ENCODE measurements around the gene ACO2.

The ACO2 gene

GRCh38 chr22:41535244-41535643, 66.3 kb downstream of the ACO2 start (continued):
- TF ChIP-seq CTCF (tag by site-specific recombination; IDR thresholded peaks at IDR 0.05) (0 out of 2 replicates have a peak, but pooled peaks have one; percentile 48), ZNF112 (tag by site-specific recombination; IDR thresholded peaks at IDR 0.05) (no peak)

GRCh38 chr22:41537203-41537602, 68.3 kb downstream of the ACO2 start:
- TF ChIP-seq PATZ1 (tag by site-specific recombination; IDR thresholded peaks at IDR 0.05) (no peak), ZNF37A (tag by site-specific recombination; IDR thresholded peaks at IDR 0.05) (no peak), OSR2 (tag by site-specific recombination; IDR thresholded peaks at IDR 0.05) (no peak), ZNF473 (tag by site-specific recombination; IDR thresholded peaks at IDR 0.05) (no peak)
- no peaks in the 10 kb centered on the region for H3K4me1 ChIP-seq (ENCODE audit: control insufficient read depth, insufficient read depth, low read length)
- H3K9me3 ChIP-seq (ENCODE audit: control insufficient read depth, insufficient read depth, low read depth, low read length) = no peaks in the 10 kb centered on the region
- ChIA-PET CTCF (interaction anchor here (0.9 to 1.3 kb wide), 3 partner anchors 10 to 133 kb away, joined by 4 to 10 read pairs (median 4); no protein-coding TSS in a partner anchor), POLR2A (interaction anchor here (0.7 to 1.9 kb wide), 6 partner anchors 23 to 157 kb away, joined by 3 to 5 read pairs (median 4); partner anchors contain the start of gene PMM1)
- no peak overlapping the region for H3K27ac ChIP-seq (ENCODE audit: extremely low read depth, low read depth, low read length)
- H3K36me3 ChIP-seq (ENCODE audit: control insufficient read depth in 2 of 2, insufficient read depth in 1 of 2, low read length in 2 of 2) = peaks cover 15 to 73% of the 10 kb centered on the region in 2 experiments
- H3K4me3 ChIP-seq (ENCODE audit: low read depth, low read length) = no peak overlapping the region

GRCh38 chr22:41538583-41538982, 69.7 kb downstream of the ACO2 start:
- Histone ChIP-seq H3K4me3 (ENCODE audit: low read depth, low read length) (no peak overlapping the region), H3K9me3 (ENCODE audit: control insufficient read depth, insufficient read depth, low read depth, low read length) (no peaks in the 10 kb centered on the region), H3K36me3 (ENCODE audit: control insufficient read depth in 2 of 2, insufficient read depth in 1 of 2, low read length in 2 of 2) (peaks cover 15 to 66% of the 10 kb centered on the region in 2 experiments), H3K27ac (ENCODE audit: extremely low read depth, low read depth, low read length) (no peak overlapping the region), H3K4me1 (ENCODE audit: control insufficient read depth, insufficient read depth, low read length) (peaks cover 2% of the 10 kb centered on the region; the same call in 1 of the 2 replicates)
- TF ChIP-seq ZBTB10 (tag by site-specific recombination; IDR thresholded peaks at IDR 0.05) (no peak), ZNF292 (tag by site-specific recombination; IDR thresholded peaks at IDR 0.05; ENCODE audit: borderline replicate concordance, low read depth) (no peak), ZNF600 (tag by site-specific recombination; IDR thresholded peaks at IDR 0.05) (peak; percentile 54)
- ChIA-PET POLR2A (interaction anchor here (0.7 to 1.9 kb wide), 3 partner anchors 51 to 533 kb away, joined by 3 to 4 read pairs (median 4); partner anchors contain the start of gene PMM1), CTCF (interaction anchor here (0.7 kb wide), 2 partner anchors 135 to 1112 kb away, joined by 3 read pairs; no protein-coding TSS in a partner anchor)

- H3K9me3 ChIP-seq (ENCODE audit: control insufficient read depth, insufficient read depth, low read depth, low read length) = no peaks in the 10 kb centered on the region
- no peak overlapping the region for H3K4me3 ChIP-seq (ENCODE audit: low read depth, low read length)
- ChIA-PET CTCF (interaction anchor here (0.6 to 2.4 kb wide), 5 partner anchors 13 to 1113 kb away, joined by 3 to 9 read pairs (median 3); no protein-coding TSS in a partner anchor), POLR2A (interaction anchor here (0.7 to 1.9 kb wide), 2 partner anchors 82 to 94 kb away, joined by 3 to 4 read pairs; partner anchors contain the start of gene XRCC6)
- H3K36me3 ChIP-seq (ENCODE audit: control insufficient read depth in 2 of 2, insufficient read depth in 1 of 2, low read length in 2 of 2) = peaks cover 9 to 59% of the 10 kb centered on the region in 2 experiments
- peaks cover 2% of the 10 kb centered on the region; the same call in 1 of the 2 replicates for H3K4me1 ChIP-seq (ENCODE audit: control insufficient read depth, insufficient read depth, low read length)
- no peak overlapping the region for H3K27ac ChIP-seq (ENCODE audit: extremely low read depth, low read depth, low read length)
- peak; percentile 71; the same call in 1 of the 2 replicates for TF ChIP-seq PRDM4 (tag by site-specific recombination; IDR thresholded peaks at IDR 0.05)
- no peak for TF ChIP-seq GLI2 (tag by site-specific recombination; IDR thresholded peaks at IDR 0.05; ENCODE audit: borderline replicate concordance, low read depth)
- TF ChIP-seq ZSCAN16 (tag by site-specific recombination; IDR thresholded peaks at IDR 0.05) = no peak
- no peak for TF ChIP-seq ZNF670 (tag by site-specific recombination; IDR thresholded peaks at IDR 0.05; ENCODE audit: low read depth)
- TF ChIP-seq ZBTB21 (tag by site-specific recombination; IDR thresholded peaks at IDR 0.05) = no peak
- no peak for TF ChIP-seq ZNF791 (tag by site-specific recombination; IDR thresholded peaks at IDR 0.05)
- no peak for TF ChIP-seq HOXC10 (CRISPR knock-in tag; IDR thresholded peaks at IDR 0.05)
Observed at GRCh38 chr22:41539146-41540005, 70.5 kb downstream of the ACO2 start.
